ENCODE data around the gene FZD7.
A peak's percentile ranks its signal among the peaks of the same experiment; 100 is the strongest.

Gene FZD7

GRCh38 chr2:201996679-201997314 lies 36.9 kb upstream of the FZD7 start:
- Histone ChIP-seq H3K9me3 (ENCODE audit: control insufficient read depth, low read length) (no peaks in the 10 kb centered on the region), H3K4me3 (ENCODE audit: low read length) (no peak overlapping the region), H3K4me1 (ENCODE audit: control insufficient read depth, insufficient read depth, low read length) (no peaks in the 10 kb centered on the region), H3K36me3 (ENCODE audit: control insufficient read depth, insufficient read depth, low read length, severe bottlenecking) (no peaks in the 10 kb centered on the region), H3K9ac (ENCODE audit: low read length) (no peak overlapping the region), H3K27me3 (replicated peaks; ENCODE audit: control insufficient read depth, insufficient read depth, low read length) (peaks cover 15% of the 10 kb centered on the region)
- DNase-seq (ENCODE audit: low read depth), result no peak

GRCh38 chr2:201999279-201999678 lies 34.4 kb upstream of the FZD7 start:
- no peak overlapping the region for H3K9ac ChIP-seq (ENCODE audit: low read length)
- no peaks in the 10 kb centered on the region for H3K9me3 ChIP-seq (ENCODE audit: control insufficient read depth, low read length)
- no peak overlapping the region for H3K4me3 ChIP-seq (ENCODE audit: low read length)
- no peaks in the 10 kb centered on the region for H3K4me1 ChIP-seq (ENCODE audit: control insufficient read depth, insufficient read depth, low read length)
- peaks cover 15% of the 10 kb centered on the region for H3K27me3 ChIP-seq (replicated peaks; ENCODE audit: control insufficient read depth, insufficient read depth, low read length)
- H3K36me3 ChIP-seq (ENCODE audit: control insufficient read depth, insufficient read depth, low read length, severe bottlenecking), result no peaks in the 10 kb centered on the region
- DNase-seq (ENCODE audit: low read depth), result no peak

- H3K36me3 ChIP-seq (ENCODE audit: control insufficient read depth, insufficient read depth, low read length, severe bottlenecking), result no peaks in the 10 kb centered on the region
- no peak overlapping the region for H3K9ac ChIP-seq (ENCODE audit: low read length)
- H3K4me3 ChIP-seq (ENCODE audit: low read length), result no peak overlapping the region
- H3K9me3 ChIP-seq (ENCODE audit: control insufficient read depth, low read length), result no peaks in the 10 kb centered on the region
- peaks cover under 1% of the 10 kb centered on the region for H3K4me1 ChIP-seq (ENCODE audit: control insufficient read depth, insufficient read depth, low read length)
- no peak for DNase-seq (ENCODE audit: low read depth)
- H3K27me3 ChIP-seq (replicated peaks; ENCODE audit: control insufficient read depth, insufficient read depth, low read length), result peaks cover 18% of the 10 kb centered on the region
Measured at GRCh38 chr2:202001826-202002225, 31.8 kb upstream of the FZD7 start.

GRCh38 chr2:202002381-202002780 lies 31.3 kb upstream of the FZD7 start:
- H3K9ac ChIP-seq (ENCODE audit: low read length), result no peak overlapping the region
- H3K4me3 ChIP-seq (ENCODE audit: low read length), result no peak overlapping the region
- H3K27me3 ChIP-seq (replicated peaks; ENCODE audit: control insufficient read depth, insufficient read depth, low read length), result peaks cover 17% of the 10 kb centered on the region
- no peaks in the 10 kb centered on the region for H3K36me3 ChIP-seq (ENCODE audit: control insufficient read depth, insufficient read depth, low read length, severe bottlenecking)
- no peak for DNase-seq (ENCODE audit: low read depth)
- H3K4me1 ChIP-seq (ENCODE audit: control insufficient read depth, insufficient read depth, low read length), result peaks cover 6% of the 10 kb centered on the region
- H3K9me3 ChIP-seq (ENCODE audit: control insufficient read depth, low read length), result no peaks in the 10 kb centered on the region

- Histone ChIP-seq H3K36me3 (ENCODE audit: control insufficient read depth, insufficient read depth, low read length, severe bottlenecking) (no peaks in the 10 kb centered on the region), H3K9me3 (ENCODE audit: control insufficient read depth, low read length) (no peaks in the 10 kb centered on the region), H3K27me3 (replicated peaks; ENCODE audit: control insufficient read depth, insufficient read depth, low read length) (peaks cover 24% of the 10 kb centered on the region), H3K9ac (ENCODE audit: low read length) (no peak overlapping the region), H3K4me3 (ENCODE audit: low read length) (no peak overlapping the region), H3K4me1 (ENCODE audit: control insufficient read depth, insufficient read depth, low read length) (peaks cover 25% of the 10 kb centered on the region)
- DNase-seq (ENCODE audit: low read depth), result no peak
Measured at GRCh38 chr2:202005272-202005887, 28.3 kb upstream of the FZD7 start.

- Histone ChIP-seq H3K36me3 (ENCODE audit: control insufficient read depth, insufficient read depth, low read length, severe bottlenecking) (no peaks in the 10 kb centered on the region), H3K4me1 (ENCODE audit: control insufficient read depth, insufficient read depth, low read length) (peaks cover 25% of the 10 kb centered on the region), H3K9me3 (ENCODE audit: control insufficient read depth, low read length) (no peaks in the 10 kb centered on the region), H3K4me3 (ENCODE audit: low read length) (no peak overlapping the region), H3K27me3 (replicated peaks; ENCODE audit: control insufficient read depth, insufficient read depth, low read length) (peaks cover 34% of the 10 kb centered on the region), H3K9ac (ENCODE audit: low read length) (no peak overlapping the region)
- no peak for DNase-seq (ENCODE audit: low read depth)
Measured at GRCh38 chr2:202006301-202006700, 27.4 kb upstream of the FZD7 start.

GRCh38 chr2:202007015-202007982 lies 26.4 kb upstream of the FZD7 start:
- DNase-seq (ENCODE audit: low read depth), result peak; percentile 25
- Histone ChIP-seq H3K36me3 (ENCODE audit: control insufficient read depth, insufficient read depth, low read length, severe bottlenecking) (no peaks in the 10 kb centered on the region), H3K9me3 (ENCODE audit: control insufficient read depth, low read length) (no peaks in the 10 kb centered on the region), H3K4me1 (ENCODE audit: control insufficient read depth, insufficient read depth, low read length) (peaks cover 25% of the 10 kb centered on the region), H3K27me3 (replicated peaks; ENCODE audit: control insufficient read depth, insufficient read depth, low read length) (peaks cover 38% of the 10 kb centered on the region), H3K4me3 (ENCODE audit: low read length) (no peak overlapping the region), H3K9ac (ENCODE audit: low read length) (no peak overlapping the region)

GRCh38 chr2:202007983-202008354 lies 25.7 kb upstream of the FZD7 start:
- Histone ChIP-seq H3K27me3 (replicated peaks; ENCODE audit: control insufficient read depth, insufficient read depth, low read length) (peaks cover 38% of the 10 kb centered on the region), H3K4me3 (ENCODE audit: low read length) (no peak overlapping the region), H3K36me3 (ENCODE audit: control insufficient read depth, insufficient read depth, low read length, severe bottlenecking) (no peaks in the 10 kb centered on the region), H3K4me1 (ENCODE audit: control insufficient read depth, insufficient read depth, low read length) (peaks cover 25% of the 10 kb centered on the region), H3K9ac (ENCODE audit: low read length) (no peak overlapping the region), H3K9me3 (ENCODE audit: control insufficient read depth, low read length) (no peaks in the 10 kb centered on the region)
- DNase-seq (ENCODE audit: low read depth), result no peak

GRCh38 chr2:202009019-202009481 lies 24.6 kb upstream of the FZD7 start:
- H3K4me3 ChIP-seq (ENCODE audit: low read length), result no peak overlapping the region

GRCh38 chr2:202009581-202009980 lies 24.1 kb upstream of the FZD7 start:
- DNase-seq (ENCODE audit: low read depth), result no peak
- Histone ChIP-seq H3K36me3 (ENCODE audit: control insufficient read depth, insufficient read depth, low read length, severe bottlenecking) (no peaks in the 10 kb centered on the region), H3K9ac (ENCODE audit: low read length) (no peak overlapping the region), H3K27me3 (replicated peaks; ENCODE audit: control insufficient read depth, insufficient read depth, low read length) (peaks cover 47% of the 10 kb centered on the region), H3K4me3 (ENCODE audit: low read length) (no peak overlapping the region), H3K9me3 (ENCODE audit: control insufficient read depth, low read length) (no peaks in the 10 kb centered on the region), H3K4me1 (ENCODE audit: control insufficient read depth, insufficient read depth, low read length) (peaks cover 25% of the 10 kb centered on the region)

More at GRCh38 chr2:202009019-202009481, 24.6 kb upstream of the FZD7 start:
- DNase-seq (ENCODE audit: low read depth), result no peak
- Histone ChIP-seq H3K36me3 (ENCODE audit: control insufficient read depth, insufficient read depth, low read length, severe bottlenecking) (no peaks in the 10 kb centered on the region), H3K27me3 (replicated peaks; ENCODE audit: control insufficient read depth, insufficient read depth, low read length) (peaks cover 42% of the 10 kb centered on the region), H3K4me1 (ENCODE audit: control insufficient read depth, insufficient read depth, low read length) (peaks cover 25% of the 10 kb centered on the region), H3K9me3 (ENCODE audit: control insufficient read depth, low read length) (no peaks in the 10 kb centered on the region), H3K9ac (ENCODE audit: low read length) (no peak overlapping the region)

- H3K36me3 ChIP-seq (ENCODE audit: control insufficient read depth, insufficient read depth, low read length, severe bottlenecking), result no peaks in the 10 kb centered on the region
- peaks cover 1% of the 10 kb centered on the region for H3K4me1 ChIP-seq (ENCODE audit: control insufficient read depth, insufficient read depth, low read length)
- H3K9me3 ChIP-seq (ENCODE audit: control insufficient read depth, low read length), result no peaks in the 10 kb centered on the region
- H3K4me3 ChIP-seq (ENCODE audit: low read length), result no peak overlapping the region
- no peak overlapping the region for H3K9ac ChIP-seq (ENCODE audit: low read length)
- DNase-seq (ENCODE audit: low read depth), result no peak
- H3K27me3 ChIP-seq (replicated peaks; ENCODE audit: control insufficient read depth, insufficient read depth, low read length), result peaks cover 41% of the 10 kb centered on the region
Measured at GRCh38 chr2:202014318-202014717, 19.3 kb upstream of the FZD7 start.

All from adipocyte (in vitro differentiated cells).